Measurements from ENCODE around the gene SLC36A3. TPM values are rescaled to one million over a fixed set of nuclear protein-coding genes. Genes with fewer than 3 reads are reported as not detected.

SLC36A3 gene
- total and polyA plus RNA-seq, 2 of the 4 experiments (the other 2 are of a cell fraction) = not detected

GRCh38 chr5:151230048-151230680 lies 73.4 kb downstream of the SLC36A3 start:
- no peak overlapping the region for H3K18ac ChIP-seq (ENCODE audit: low read depth, low read length)
- dilution Hi-C loops (cut with HindIII; ENCODE audit: low sequenced_read_pairs, unreplicated experiment) (no loop called here), intact Hi-C loops (cut with micrococcal nuclease) (no loop called here), in situ Hi-C loops (cut with MboI; ENCODE audit: low sequenced_read_pairs) (no loop called here)
- no peak overlapping the region for H2AFZ ChIP-seq (replicated peaks; ENCODE audit: low read length, poor library complexity)
- no peak overlapping the region for H3K4me2 ChIP-seq (ENCODE audit: low read depth, low read length)
- H3K56ac ChIP-seq (ENCODE audit: extremely low read depth, insufficient read depth, low read length) = no peak overlapping the region
- H3K23ac ChIP-seq (ENCODE audit: low read depth, low read length) = no peak overlapping the region
- no peak overlapping the region for H3K14ac ChIP-seq (replicated peaks; ENCODE audit: low read depth, low read length)
- peaks cover 2% of the 10 kb centered on the region; the same call in 1 of the 2 replicates for H3K4me1 ChIP-seq (ENCODE audit: control insufficient read depth, insufficient read depth, low read length)
- no peak overlapping the region for H2BK20ac ChIP-seq (ENCODE audit: low read depth, low read length)
- BruUV-seq (replicated peaks) = no TSS peak
- H4K8ac ChIP-seq (ENCODE audit: low read depth in 2 of 2, low read length in 2 of 2) = no peak overlapping the region
- no peak overlapping the region for H2BK120ac ChIP-seq (ENCODE audit: low read depth, low read length)
- H3K27me3 ChIP-seq (ENCODE audit: control insufficient read depth, insufficient read depth, low read length) = peaks cover 32% of the 10 kb centered on the region
- no peak overlapping the region for H4K91ac ChIP-seq (ENCODE audit: insufficient read depth, low read depth, low read length)
- H2BK15ac ChIP-seq (ENCODE audit: low read depth, low read length) = no peak overlapping the region
- no peak for TF ChIP-seq CHD1 (IDR thresholded peaks at IDR 0.05; ENCODE audit: low read depth, low read length)
- TF ChIP-seq MAZ (IDR thresholded peaks at IDR 0.05; ENCODE audit: borderline replicate concordance, low read depth, low read length) = no peak
- TF ChIP-seq, protein P1, sequence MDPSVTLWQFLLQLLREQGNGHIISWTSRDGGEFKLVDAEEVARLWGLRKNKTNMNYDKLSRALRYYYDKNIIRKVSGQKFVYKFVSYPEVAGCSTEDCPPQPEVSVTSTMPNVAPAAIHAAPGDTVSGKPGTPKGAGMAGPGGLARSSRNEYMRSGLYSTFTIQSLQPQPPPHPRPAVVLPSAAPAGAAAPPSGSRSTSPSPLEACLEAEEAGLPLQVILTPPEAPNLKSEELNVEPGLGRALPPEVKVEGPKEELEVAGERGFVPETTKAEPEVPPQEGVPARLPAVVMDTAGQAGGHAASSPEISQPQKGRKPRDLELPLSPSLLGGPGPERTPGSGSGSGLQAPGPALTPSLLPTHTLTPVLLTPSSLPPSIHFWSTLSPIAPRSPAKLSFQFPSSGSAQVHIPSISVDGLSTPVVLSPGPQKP (IDR thresholded peaks at IDR 0.05; ENCODE audit: borderline replicate concordance, low read depth, low read length) = no peak
- TF ChIP-seq MXI1 (IDR thresholded peaks at IDR 0.05; ENCODE audit: borderline replicate concordance, low read depth, low read length) = no peak
- no peak for TF ChIP-seq USF2 (IDR thresholded peaks at IDR 0.05; ENCODE audit: low read depth, low read length)
- TF ChIP-seq CTCF (conservative IDR thresholded peaks at IDR 0.05; ENCODE audit: low read depth, low read length) = no peak
- TF ChIP-seq CEBPB (IDR thresholded peaks at IDR 0.05; ENCODE audit: low read depth, low read length) = no peak
- no peak for TF ChIP-seq RCOR1 (IDR thresholded peaks at IDR 0.05; ENCODE audit: insufficient replicate concordance, low read length)
- no peak for TF ChIP-seq NFE2L2 (IDR thresholded peaks at IDR 0.05; ENCODE audit: low read depth, low read length)
- TF ChIP-seq FOS (IDR thresholded peaks at IDR 0.05; ENCODE audit: low read depth, low read length) = no peak
- no peaks in the 10 kb centered on the region for H3K9me1 ChIP-seq (ENCODE audit: insufficient read depth, low read length)
- no peak overlapping the region for H2AK9ac ChIP-seq (replicated peaks; ENCODE audit: low read depth, low read length, poor library complexity)
- no peak overlapping the region for H3K27ac ChIP-seq (ENCODE audit: insufficient read depth, low read length)
- ATAC-seq (ENCODE audit: low read depth) (no peak), DNase-seq (no peak)
- H2AK5ac ChIP-seq (ENCODE audit: low read depth, low read length) = no peak overlapping the region
- no peaks in the 10 kb centered on the region for H3K79me1 ChIP-seq (ENCODE audit: low read depth in 1 of 2, low read length in 2 of 2)
- H3K36me3 ChIP-seq (ENCODE audit: control insufficient read depth, insufficient read depth, low read length) = no peaks in the 10 kb centered on the region
- no peak overlapping the region for H2BK5ac ChIP-seq (ENCODE audit: low read depth, low read length, poor library complexity, severe bottlenecking)
- no peak overlapping the region for H3K4ac ChIP-seq (ENCODE audit: low read depth, low read length)
- no CpG with 5 or more reads among the region's 6 CpGs for WGBS, 2 experiments (ENCODE audit: extremely low coverage in 2 of 2, insufficient read length in 1 of 2)
- POLR2A ChIA-PET (ENCODE audit: unreplicated experiment) = no interaction called here
- H3K9me3 ChIP-seq (ENCODE audit: control insufficient read depth, insufficient read depth, low read length) = no peaks in the 10 kb centered on the region
- H4K5ac ChIP-seq (ENCODE audit: low read depth, low read length) = no peak overlapping the region
- H3K4me3 ChIP-seq (ENCODE audit: insufficient read depth, low read depth, low read length) = no peak overlapping the region
- CTCF ChIA-PET = interaction anchor here (1.0 to 1.9 kb wide), 2 partner anchors 8 to 86 kb away, joined by 3 to 9 read pairs; no protein-coding TSS in a partner anchor
- H4K20me1 ChIP-seq (ENCODE audit: insufficient read depth, low read length) = no peaks in the 10 kb centered on the region
- no peak overlapping the region for H3K9ac ChIP-seq (ENCODE audit: low read depth, low read length)

Data from IMR-90 (cell line).